Large intestine (tissue), 3 donors: ENCODE results near the gene CREBRF. TPM values are rescaled to one million over a fixed set of nuclear protein-coding genes. Genes with fewer than 3 reads are reported as not detected.
A peak's percentile ranks its signal among the peaks of the same experiment; 100 is the strongest.
"Not testable (repeated sequence)": the region's sequence is repeated elsewhere in the genome, so short reads cannot be mapped to it uniquely, and the experiment has no call there.

Source experiments
- DNase-seq, 2 donors: peaks; one replicate each; pipeline versions ENCODE4 v3.0.0 to v3.0.0-alpha.2; 2013
- H3K27ac ChIP-seq: one replicate; pipeline ENCODE4 v1.5.1; 2013; ENCODE audit warnings: low read length
- H3K27me3 ChIP-seq: 2 replicates; pipeline ENCODE4 v1.6.1; 2013; ENCODE audit warnings: low read length; ENCODE audit not compliant: control insufficient read depth, insufficient read depth
- H3K36me3 ChIP-seq: 2 replicates; pipeline ENCODE4 v1.6.1; 2013; ENCODE audit warnings: low read length; ENCODE audit not compliant: control insufficient read depth, insufficient read depth
- H3K4me1 ChIP-seq: one replicate; pipeline ENCODE4 v1.6.1; 2013; ENCODE audit warnings: low read length; ENCODE audit not compliant: control insufficient read depth, insufficient read depth
- H3K4me3 ChIP-seq: one replicate; pipeline ENCODE4 v1.5.1; 2013; ENCODE audit warnings: low read length
- H3K9me3 ChIP-seq: one replicate; pipeline ENCODE4 v1.6.1; 2013; ENCODE audit warnings: mild to moderate bottlenecking, low read depth, low read length, moderate library complexity; ENCODE audit not compliant: control insufficient read depth
- WGBS: methylation state at CpG from one replicate; pipeline ENCODE4 v1.1.5; 2013; ENCODE audit warnings: low lambda C conversion rate; ENCODE audit not compliant: insufficient coverage; 5-methylcytosine and 5-hydroxymethylcytosine counted together
- polyA plus RNA-seq: library from polyadenylated mRNA; unstranded; fragments of 120-200 nt; gene quantifications from one replicate; pipeline ENCODE4 v1.2.1, GENCODE V29; 2013

The CREBRF gene
- polyA plus RNA-seq, 1 donor = 21.2 TPM

DNA sequence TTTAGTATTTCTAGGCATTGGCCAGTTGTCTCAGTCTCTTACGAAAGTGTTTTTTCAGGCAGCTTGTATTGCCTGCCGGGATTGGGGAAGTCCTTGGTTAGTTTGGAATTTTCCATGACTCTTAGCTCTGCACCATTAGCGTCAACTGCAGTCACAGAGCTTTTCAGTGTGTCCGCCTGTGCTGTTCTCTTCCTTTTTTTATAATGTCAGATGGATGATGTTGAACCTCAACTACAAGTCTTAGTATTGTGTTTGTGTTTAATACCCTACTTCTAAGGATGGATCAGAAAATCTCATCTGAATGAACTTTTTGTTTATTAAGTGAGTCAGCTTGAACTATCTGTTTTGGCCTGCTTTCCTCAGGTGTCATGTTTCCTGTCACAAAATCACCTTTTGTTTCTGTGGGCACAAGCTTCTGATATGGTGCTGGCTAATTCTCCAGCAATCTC lies 39.5 kb upstream of the CREBRF start:
- Histone ChIP-seq H3K36me3 (peaks cover 10% of the 10 kb centered on the region), H3K27ac (no peak overlapping the region), H3K27me3 (no peaks in the 10 kb centered on the region), H3K4me3 (no peak overlapping the region), H3K9me3 (no peaks in the 10 kb centered on the region), H3K4me1 (no peaks in the 10 kb centered on the region)
- WGBS = no CpG with 5 or more reads among the region's 4 CpGs
- DNase-seq = no peak

GRCh38 chr5:173017087-173017486 lies 39.1 kb upstream of the CREBRF start:
- not testable (repeated sequence) for H3K4me1 ChIP-seq, H3K27me3 ChIP-seq, H3K4me3 ChIP-seq, H3K27ac ChIP-seq, H3K9me3 ChIP-seq, DNase-seq
- WGBS = no CpG with 5 or more reads among the region's 15 CpGs
- H3K36me3 ChIP-seq = peaks cover 13% of the 10 kb centered on the region

- peaks cover 23% of the 10 kb centered on the region for H3K36me3 ChIP-seq
- no peaks in the 10 kb centered on the region for H3K9me3 ChIP-seq
- H3K27me3 ChIP-seq = no peaks in the 10 kb centered on the region
- H3K4me3 ChIP-seq = no peak overlapping the region
- no peaks in the 10 kb centered on the region for H3K4me1 ChIP-seq
- 85% methylated on average over 2 of the region's 4 CpGs for WGBS
- no peak overlapping the region for H3K27ac ChIP-seq
- DNase-seq = no peak
Measured at GRCh38 chr5:173018358-173018757, 37.8 kb upstream of the CREBRF start.

DNA sequence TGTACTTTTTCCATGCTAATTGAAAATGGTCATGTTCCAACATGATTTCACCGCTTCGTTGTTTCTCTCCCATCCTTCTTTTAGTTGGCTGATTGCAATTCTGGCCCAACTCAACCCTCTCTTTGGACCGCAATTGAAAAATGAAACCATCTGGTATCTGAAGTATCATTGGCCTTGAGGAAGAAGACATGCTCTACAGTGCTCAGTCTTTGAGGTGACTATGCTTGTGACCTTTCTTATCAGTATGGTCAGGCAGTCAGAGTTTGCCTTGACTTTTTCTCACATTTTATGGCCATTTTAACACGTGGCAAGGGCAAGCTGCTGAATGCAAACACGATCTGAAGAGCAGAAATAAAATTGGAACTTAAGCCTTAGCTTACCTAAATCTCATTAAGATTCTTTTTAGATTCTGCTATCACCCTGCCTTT lies 36.0 kb upstream of the CREBRF start:
- Histone ChIP-seq H3K9me3 (no peaks in the 10 kb centered on the region), H3K4me3 (no peak overlapping the region), H3K27ac (no peak overlapping the region), H3K27me3 (no peaks in the 10 kb centered on the region), H3K4me1 (no peaks in the 10 kb centered on the region), H3K36me3 (peaks cover 23% of the 10 kb centered on the region)
- WGBS = 69% methylated on average over 2 of the region's 5 CpGs
- DNase-seq = no peak

DNA sequence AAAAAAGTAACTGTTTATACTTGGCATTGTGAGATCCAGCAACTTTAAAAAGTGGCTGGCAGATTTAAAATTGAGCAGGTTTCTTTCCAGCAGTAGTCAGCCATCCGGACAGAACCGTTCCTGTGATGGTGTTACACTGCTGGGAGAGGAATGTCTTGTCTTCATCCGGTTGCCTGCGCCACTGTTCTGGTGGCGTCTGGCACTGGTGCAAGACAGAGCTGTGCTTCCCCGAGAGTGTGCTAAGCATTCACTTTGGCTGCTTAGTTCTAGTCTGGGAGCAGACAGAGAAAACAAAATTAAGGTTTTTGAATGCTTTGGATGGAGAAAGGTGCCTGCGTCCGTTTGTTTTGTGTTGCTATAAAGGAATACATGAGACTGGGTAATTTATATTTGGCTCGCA lies 35.5 kb upstream of the CREBRF start:
- Histone ChIP-seq H3K4me1 (no peaks in the 10 kb centered on the region), H3K27me3 (no peaks in the 10 kb centered on the region), H3K4me3 (no peak overlapping the region), H3K9me3 (no peaks in the 10 kb centered on the region), H3K36me3 (peaks cover 23% of the 10 kb centered on the region), H3K27ac (no peak overlapping the region)
- no peak for DNase-seq
- WGBS = no CpG with 5 or more reads among the region's 9 CpGs

DNA sequence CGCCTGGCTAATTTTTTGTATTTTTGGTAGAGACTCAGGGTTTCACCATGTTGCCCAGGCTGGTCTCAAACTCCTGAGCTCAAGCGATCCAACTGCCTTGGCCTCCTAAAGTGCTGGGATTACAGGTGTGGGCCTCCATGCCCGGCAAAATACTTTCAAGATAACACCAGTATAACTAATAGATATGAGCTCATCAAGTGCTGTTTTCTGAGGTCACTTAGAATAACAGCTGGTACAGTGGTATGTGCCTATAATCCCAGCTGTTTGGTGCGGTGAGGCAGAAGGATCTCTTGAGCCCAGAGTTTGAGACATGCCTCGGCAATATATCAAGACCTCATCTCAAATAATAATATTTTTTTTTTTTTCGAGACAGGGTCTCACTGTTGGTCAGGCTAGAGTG lies 30.5 kb upstream of the CREBRF start:
- Histone ChIP-seq H3K4me3 (no peak overlapping the region), H3K9me3 (no peaks in the 10 kb centered on the region), H3K27ac (no peak overlapping the region), H3K27me3 (no peaks in the 10 kb centered on the region), H3K4me1 (no peaks in the 10 kb centered on the region), H3K36me3 (peaks cover 22% of the 10 kb centered on the region)
- no CpG with 5 or more reads among the region's 6 CpGs for WGBS
- no peak for DNase-seq

DNA sequence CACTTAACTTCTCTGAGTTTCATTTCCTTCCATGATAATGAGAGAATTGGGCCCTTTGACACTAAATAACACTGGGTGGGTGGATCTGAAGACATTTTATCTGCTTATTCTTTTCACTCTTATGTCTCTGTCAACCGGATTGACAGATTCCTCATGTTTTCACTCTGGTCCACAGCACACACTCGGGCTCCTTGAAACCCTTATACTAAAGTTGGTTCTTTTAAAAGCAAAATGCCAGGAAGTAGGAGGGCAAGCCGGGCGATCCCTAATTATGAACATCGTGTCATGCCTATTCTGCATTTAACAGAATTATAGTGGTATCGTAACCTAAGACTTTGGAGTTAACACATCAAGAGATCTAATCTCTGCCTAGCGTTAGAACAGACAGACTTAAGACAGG lies 28.2 kb upstream of the CREBRF start:
- H3K4me1 ChIP-seq = no peaks in the 10 kb centered on the region
- H3K9me3 ChIP-seq = no peaks in the 10 kb centered on the region
- no peak overlapping the region for H3K4me3 ChIP-seq
- H3K27ac ChIP-seq = no peak overlapping the region
- no peaks in the 10 kb centered on the region for H3K27me3 ChIP-seq
- peaks cover 2% of the 10 kb centered on the region for H3K36me3 ChIP-seq
- WGBS = 40% methylated on average over 1 of the region's 7 CpGs
- no peak for DNase-seq

DNA sequence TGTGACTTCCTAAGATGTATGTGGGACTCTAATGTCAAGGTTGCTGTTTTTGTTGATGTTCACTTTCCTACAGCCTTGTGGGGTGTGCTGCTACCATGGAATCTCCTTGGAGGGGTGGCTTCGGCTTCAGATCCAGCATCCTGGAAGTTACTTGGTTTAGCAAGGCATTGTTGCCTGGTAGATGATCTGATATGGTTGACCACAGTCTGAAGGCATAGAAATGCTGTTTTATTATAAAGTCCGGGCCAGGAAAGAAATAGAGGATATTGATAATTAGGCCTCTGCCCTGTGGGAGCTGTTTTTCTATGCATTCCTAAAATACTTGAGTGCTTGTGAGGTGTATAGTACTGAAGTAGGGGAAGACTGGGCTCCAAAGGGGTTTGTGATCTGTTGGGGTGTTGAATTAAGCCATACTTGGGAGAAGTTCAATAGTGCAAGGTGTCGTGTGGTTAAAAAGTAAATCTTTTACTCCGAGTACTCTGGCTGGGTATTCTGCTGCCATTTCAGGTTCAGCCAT lies 27.3 kb upstream of the CREBRF start:
- Histone ChIP-seq H3K4me3 (no peak overlapping the region), H3K9me3 (no peaks in the 10 kb centered on the region), H3K4me1 (no peaks in the 10 kb centered on the region), H3K36me3 (peaks cover under 1% of the 10 kb centered on the region), H3K27me3 (no peaks in the 10 kb centered on the region), H3K27ac (no peak overlapping the region)
- WGBS = no CpG with 5 or more reads among the region's 4 CpGs
- DNase-seq = no peak

GRCh38 chr5:173029499-173029921 lies 26.6 kb upstream of the CREBRF start:
- no peak for DNase-seq
- peaks cover 2% of the 10 kb centered on the region for H3K36me3 ChIP-seq
- WGBS = 32% methylated on average over 5 of the region's 5 CpGs

GRCh38 chr5:173032096-173032495 lies 24.1 kb upstream of the CREBRF start:
- peaks cover 22% of the 10 kb centered on the region for H3K36me3 ChIP-seq
- not testable (repeated sequence) for H3K27me3 ChIP-seq, DNase-seq, H3K4me1 ChIP-seq, H3K4me3 ChIP-seq, H3K9me3 ChIP-seq, H3K27ac ChIP-seq
- WGBS = 100% methylated on average over 1 of the region's 3 CpGs

More at GRCh38 chr5:173029499-173029921, 26.6 kb upstream of the CREBRF start:
- Histone ChIP-seq H3K4me1 (no peaks in the 10 kb centered on the region), H3K9me3 (no peaks in the 10 kb centered on the region), H3K4me3 (no peak overlapping the region), H3K27me3 (no peaks in the 10 kb centered on the region), H3K27ac (peak overlapping the region; percentile 7)

DNA sequence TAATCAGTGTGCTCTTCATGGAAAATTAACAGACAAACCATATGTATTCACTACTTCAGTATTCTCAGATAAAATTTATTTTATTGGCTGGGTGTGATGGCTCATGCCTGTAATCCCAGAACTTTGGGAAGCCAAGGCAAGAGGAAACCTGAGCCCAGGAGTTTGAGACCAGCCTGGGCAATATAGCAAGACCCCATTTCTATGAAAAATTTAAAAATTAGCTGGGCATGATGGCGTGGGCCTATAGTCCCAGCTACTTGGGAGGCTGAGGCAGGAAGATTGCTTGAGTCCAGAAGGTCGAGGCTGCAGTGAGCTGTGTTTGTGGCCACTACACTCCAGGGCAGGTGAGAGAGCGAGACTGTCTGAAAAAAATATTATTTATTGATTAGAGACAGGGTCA lies 23.4 kb upstream of the CREBRF start:
- Histone ChIP-seq H3K36me3 (peaks cover 22% of the 10 kb centered on the region), H3K9me3 (no peaks in the 10 kb centered on the region), H3K27me3 (no peaks in the 10 kb centered on the region), H3K4me3 (no peak overlapping the region), H3K4me1 (peaks cover 4% of the 10 kb centered on the region), H3K27ac (no peak overlapping the region)
- no CpG with 5 or more reads among the region's 3 CpGs for WGBS
- no peak for DNase-seq
